ENCODE data around the gene SLC17A6.

Gene SLC17A6

GRCh38 chr11:22337596-22338485 is at the start of gene SLC17A6:
SLC17A6 (plus strand) TSS chr11:22338381; CDS start chr11:22338534, 153 bp downstream.
- peak; percentile 4 for DNase-seq (ENCODE audit: low spot score)

GRCh38 chr11:22302368-22302767 is 35.8 kb upstream of the SLC17A6 start:
- no peak for DNase-seq (ENCODE audit: low spot score)

GRCh38 chr11:22304337-22304961 is 33.7 kb upstream of the SLC17A6 start:
- peak; percentile 42 for DNase-seq (ENCODE audit: low spot score)

GRCh38 chr11:22317656-22318055 is 20.5 kb upstream of the SLC17A6 start:
- no peak for DNase-seq (ENCODE audit: low spot score)

- no peak for DNase-seq (ENCODE audit: low spot score)
Measured at GRCh38 chr11:22331771-22332170, 6.4 kb upstream of the SLC17A6 start.

GRCh38 chr11:22336587-22336986 is 1.6 kb upstream of the SLC17A6 start:
- DNase-seq (ENCODE audit: low spot score): no peak

- no peak for DNase-seq (ENCODE audit: low spot score)
Measured at GRCh38 chr11:22339611-22340010, 1.4 kb downstream of the SLC17A6 start.

GRCh38 chr11:22340235-22340634 is 2.1 kb downstream of the SLC17A6 start:
- DNase-seq (ENCODE audit: low spot score): no peak

- no peak for DNase-seq (ENCODE audit: low spot score)
Measured at GRCh38 chr11:22340701-22341587, 2.8 kb downstream of the SLC17A6 start.

- no peak for DNase-seq (ENCODE audit: low spot score)
Measured at GRCh38 chr11:22341588-22341931, 3.4 kb downstream of the SLC17A6 start.

GRCh38 chr11:22342211-22343031 is 4.2 kb downstream of the SLC17A6 start:
- DNase-seq (ENCODE audit: low spot score): no peak

- DNase-seq (ENCODE audit: low spot score): no peak
Measured at GRCh38 chr11:22343032-22343324, 4.8 kb downstream of the SLC17A6 start.

GRCh38 chr11:22343371-22344032 is 5.3 kb downstream of the SLC17A6 start:
- DNase-seq (ENCODE audit: low spot score): no peak

GRCh38 chr11:22344081-22344480 is 5.9 kb downstream of the SLC17A6 start:
- no peak for DNase-seq (ENCODE audit: low spot score)

- no peak for DNase-seq (ENCODE audit: low spot score)
Measured at GRCh38 chr11:22346282-22346681, 8.1 kb downstream of the SLC17A6 start.

GRCh38 chr11:22347857-22348487 is 9.8 kb downstream of the SLC17A6 start:
- no peak for DNase-seq (ENCODE audit: low spot score)

- no peak for DNase-seq (ENCODE audit: low spot score)
Measured at GRCh38 chr11:22349491-22349890, 11.3 kb downstream of the SLC17A6 start.

- DNase-seq (ENCODE audit: low spot score): no peak
Measured at GRCh38 chr11:22359295-22359694, 21.1 kb downstream of the SLC17A6 start.

GRCh38 chr11:22371160-22371559 is 33.0 kb downstream of the SLC17A6 start:
- DNase-seq (ENCODE audit: low spot score): no peak

- no peak for DNase-seq (ENCODE audit: low spot score)
Measured at GRCh38 chr11:22387126-22387525, 48.9 kb downstream of the SLC17A6 start.
